ENCODE measurements around the gene TRAM2.

TRAM2 gene

DNA sequence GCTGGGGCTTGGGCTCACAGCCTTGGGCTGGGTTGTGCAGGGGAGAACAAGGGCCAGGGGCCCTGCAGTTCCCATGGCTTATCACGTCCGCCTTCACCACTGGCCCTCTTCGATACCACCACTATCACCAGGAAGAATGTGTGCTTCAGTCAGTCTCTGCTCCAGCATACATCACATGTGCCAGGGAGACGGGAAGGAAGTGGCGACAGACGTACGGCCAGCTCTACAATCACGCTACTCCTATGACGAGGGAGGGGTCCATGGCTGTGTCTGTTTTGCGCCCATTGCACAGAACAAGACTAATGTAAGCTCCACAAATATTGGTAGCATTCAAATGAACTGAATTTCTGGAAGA, 72.1 kb downstream of the TRAM2 start:
- Histone ChIP-seq H3K4me1 (ENCODE audit: control insufficient read depth, low read length) (peaks cover 4% of the 10 kb centered on the region), H3K36me3 (ENCODE audit: control insufficient read depth, low read length) (no peaks in the 10 kb centered on the region), H3K9me3 (ENCODE audit: control insufficient read depth, insufficient read depth, low read length) (no peaks in the 10 kb centered on the region), H3K4me2 (ENCODE audit: low read length) (no peak overlapping the region), H3K4me3 (ENCODE audit: low read length) (no peak overlapping the region), H3K9me2 (replicated peaks; ENCODE audit: control insufficient read depth, low read length) (no peaks in the 10 kb centered on the region), H3K27me3 (ENCODE audit: control insufficient read depth, low read length) (no peaks in the 10 kb centered on the region), H3K79me2 (ENCODE audit: control insufficient read depth, low read length) (no peaks in the 10 kb centered on the region), H3F3A (ENCODE audit: control insufficient read depth, insufficient read depth) (no peaks in the 10 kb centered on the region), H4K20me1 (ENCODE audit: control insufficient read depth, insufficient read depth, low read depth, low read length) (no peaks in the 10 kb centered on the region), H3K27ac (ENCODE audit: low read depth, low read length) (no peak overlapping the region)
- TF ChIP-seq EZH2phosphoT487 (IDR thresholded peaks at IDR 0.05; ENCODE audit: borderline replicate concordance, low read length) (no peak), CTCF (IDR thresholded peaks at IDR 0.05; ENCODE audit: low read depth, low read length, poor library complexity, severe bottlenecking) (no peak)

DNA sequence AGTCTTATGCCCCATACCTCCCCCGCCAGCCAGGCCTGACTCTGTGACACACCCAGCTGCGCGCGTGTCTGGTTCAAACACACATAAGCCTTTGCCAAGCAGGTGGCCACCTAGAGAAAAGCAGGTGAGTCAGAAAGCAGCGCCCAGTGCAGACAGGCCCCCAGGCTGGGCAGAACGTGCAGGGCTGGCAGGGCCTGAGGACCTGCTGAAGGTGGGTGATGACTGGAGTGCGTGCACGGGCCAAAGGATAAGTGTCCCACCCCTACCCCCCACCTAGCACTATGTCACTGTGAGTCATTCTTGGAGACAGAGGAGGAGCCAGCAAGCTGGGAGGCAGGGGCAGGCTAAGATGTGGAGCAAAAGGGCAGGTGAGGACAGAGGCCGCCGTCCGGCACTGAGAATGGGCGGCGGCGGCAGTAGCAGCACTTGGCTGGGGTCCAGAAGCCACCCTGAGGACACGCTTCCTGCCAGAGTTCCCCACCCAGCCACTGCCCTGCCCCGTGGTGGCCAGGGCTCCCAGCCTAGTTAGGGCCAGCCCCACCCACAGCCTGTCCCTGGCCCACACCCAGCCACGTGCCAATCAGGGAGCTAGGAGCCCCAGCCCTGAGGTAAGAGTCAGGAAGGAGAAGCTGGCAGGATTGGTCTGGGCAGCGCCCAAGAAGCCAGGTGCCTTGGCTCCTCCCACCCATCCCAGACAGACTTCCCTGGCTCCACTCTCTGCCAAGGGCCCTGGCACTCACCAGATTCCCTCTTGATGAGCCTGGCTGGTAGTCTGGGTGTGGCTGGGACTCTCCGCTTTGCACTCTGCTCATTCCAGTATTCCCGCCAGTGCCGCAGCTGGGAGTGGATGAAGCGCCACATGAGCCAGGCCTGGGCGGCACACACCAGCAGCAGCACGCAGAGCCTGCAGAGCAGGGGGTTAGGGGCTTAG, 72.7 kb downstream of the TRAM2 start:
- Histone ChIP-seq H3K9me2 (replicated peaks; ENCODE audit: control insufficient read depth, low read length) (no peaks in the 10 kb centered on the region), H3K4me2 (ENCODE audit: low read length) (no peak overlapping the region), H3K36me3 (ENCODE audit: control insufficient read depth, low read length) (no peaks in the 10 kb centered on the region), H3K27me3 (ENCODE audit: control insufficient read depth, low read length) (no peaks in the 10 kb centered on the region), H3K4me3 (ENCODE audit: low read length) (no peak overlapping the region), H3K4me1 (ENCODE audit: control insufficient read depth, low read length) (peaks cover 7% of the 10 kb centered on the region), H3K9me3 (ENCODE audit: control insufficient read depth, insufficient read depth, low read length) (no peaks in the 10 kb centered on the region), H3K79me2 (ENCODE audit: control insufficient read depth, low read length) (no peaks in the 10 kb centered on the region), H3K27ac (ENCODE audit: low read depth, low read length) (no peak overlapping the region), H4K20me1 (ENCODE audit: control insufficient read depth, insufficient read depth, low read depth, low read length) (no peaks in the 10 kb centered on the region), H3F3A (ENCODE audit: control insufficient read depth, insufficient read depth) (no peaks in the 10 kb centered on the region)
- no peak for TF ChIP-seq CTCF (IDR thresholded peaks at IDR 0.05; ENCODE audit: low read depth, low read length, poor library complexity, severe bottlenecking)
- TF ChIP-seq EZH2phosphoT487 (IDR thresholded peaks at IDR 0.05; ENCODE audit: borderline replicate concordance, low read length) = no peak

GRCh38 chr6:52503323-52503747, 73.5 kb downstream of the TRAM2 start:
- no peak overlapping the region for H3K4me2 ChIP-seq (ENCODE audit: low read length)
- H3K27ac ChIP-seq (ENCODE audit: low read depth, low read length) = no peak overlapping the region
- no peaks in the 10 kb centered on the region for H3F3A ChIP-seq (ENCODE audit: control insufficient read depth, insufficient read depth)
- no peaks in the 10 kb centered on the region; the same call in 1 of the 2 replicates for H3K36me3 ChIP-seq (ENCODE audit: control insufficient read depth, low read length)
- no peak overlapping the region for H3K4me3 ChIP-seq (ENCODE audit: low read length)
- H4K20me1 ChIP-seq (ENCODE audit: control insufficient read depth, insufficient read depth, low read depth, low read length) = no peaks in the 10 kb centered on the region
- H3K9me2 ChIP-seq (replicated peaks; ENCODE audit: control insufficient read depth, low read length) = no peaks in the 10 kb centered on the region
- H3K27me3 ChIP-seq (ENCODE audit: control insufficient read depth, low read length) = no peaks in the 10 kb centered on the region
- H3K4me1 ChIP-seq (ENCODE audit: control insufficient read depth, low read length) = peaks cover 10% of the 10 kb centered on the region
- no peak for TF ChIP-seq EZH2phosphoT487 (IDR thresholded peaks at IDR 0.05; ENCODE audit: borderline replicate concordance, low read length)
- no peak for TF ChIP-seq CTCF (IDR thresholded peaks at IDR 0.05; ENCODE audit: low read depth, low read length, poor library complexity, severe bottlenecking)
- no peaks in the 10 kb centered on the region for H3K9me3 ChIP-seq (ENCODE audit: control insufficient read depth, insufficient read depth, low read length)
- H3K79me2 ChIP-seq (ENCODE audit: control insufficient read depth, low read length) = no peaks in the 10 kb centered on the region
